ACHN (cell line): ENCODE results near the gene MIAT.
"Not testable (repeated sequence)": the region's sequence is repeated elsewhere in the genome, so short reads cannot be mapped to it uniquely, and the experiment has no call there.

ENCODE experiments used
- DNase-seq: peaks from one replicate; pipeline ENCODE4 v3.0.0-alpha.2; 2015
- in situ Hi-C: cut with HindIII; loops from 2 replicates; pipeline ENCODE4 v1.10.0; 2017; ENCODE audit warnings: low sequenced_read_pairs, low pct_ligation_motif_present, low pct_unique_long_range_greater_than_20kb

MIAT gene

GRCh38 chr22:26684168-26684567 lies 26.8 kb downstream of the MIAT start:
- in situ Hi-C loops: no loop called here

GRCh38 chr22:26685601-26686000 lies 28.2 kb downstream of the MIAT start:
- in situ Hi-C loops: no loop called here
- no peak for DNase-seq

More at GRCh38 chr22:26684168-26684567, 26.8 kb downstream of the MIAT start:
- DNase-seq: no peak

- no peak for DNase-seq
- in situ Hi-C loops: no loop called here
Measured at GRCh38 chr22:26687439-26687838, 30.1 kb downstream of the MIAT start.

GRCh38 chr22:26689513-26690301 lies 32.3 kb downstream of the MIAT start:
- DNase-seq: no peak

GRCh38 chr22:26690654-26691376 lies 33.4 kb downstream of the MIAT start:
- DNase-seq: no peak
- in situ Hi-C loops: no loop called here

More at GRCh38 chr22:26689513-26690301, 32.3 kb downstream of the MIAT start:
- in situ Hi-C loops: no loop called here

- in situ Hi-C loops: no loop called here
- no peak for DNase-seq
Measured at GRCh38 chr22:26691377-26691716, 34.0 kb downstream of the MIAT start.

- DNase-seq: no peak
- in situ Hi-C loops: no loop called here
Measured at GRCh38 chr22:26692215-26692614, 34.8 kb downstream of the MIAT start.

- in situ Hi-C loops: no loop called here
Measured at GRCh38 chr22:26697151-26697550, 39.8 kb downstream of the MIAT start.

GRCh38 chr22:26700462-26700861 lies 43.1 kb downstream of the MIAT start:
- in situ Hi-C loops: no loop called here
- no peak for DNase-seq

More at GRCh38 chr22:26697151-26697550, 39.8 kb downstream of the MIAT start:
- no peak for DNase-seq

- in situ Hi-C loops: no loop called here
- no peak for DNase-seq
Measured at GRCh38 chr22:26700886-26701285, 43.5 kb downstream of the MIAT start.

- in situ Hi-C loops: no loop called here
- no peak for DNase-seq
Measured at GRCh38 chr22:26701323-26701722, 43.9 kb downstream of the MIAT start.

GRCh38 chr22:26702906-26703830 lies 45.8 kb downstream of the MIAT start:
- in situ Hi-C loops: no loop called here
- DNase-seq: no peak

GRCh38 chr22:26705379-26705778 lies 48.0 kb downstream of the MIAT start:
- in situ Hi-C loops, DNase-seq: not testable (repeated sequence)

- in situ Hi-C loops: no loop called here
Measured at GRCh38 chr22:26707090-26707489, 49.7 kb downstream of the MIAT start.

GRCh38 chr22:26707581-26707980 lies 50.2 kb downstream of the MIAT start:
- no peak for DNase-seq
- in situ Hi-C loops: no loop called here

More at GRCh38 chr22:26707090-26707489, 49.7 kb downstream of the MIAT start:
- no peak for DNase-seq

- DNase-seq: no peak
- in situ Hi-C loops: no loop called here
Measured at GRCh38 chr22:26708256-26709009, 51.0 kb downstream of the MIAT start.

GRCh38 chr22:26709617-26710390 lies 52.4 kb downstream of the MIAT start:
- DNase-seq: no peak
- in situ Hi-C loops: no loop called here
